HL-60/S4 treated with retinoic acid at 250 ng/mL for 4 days and 3 days (cell line): Measurements from ENCODE around the gene IDH3G.

ENCODE experiments used
- in situ Hi-C: fragments of 300-500 bp; cut with MboI; formaldehyde crosslinking; loops from 2 replicates; pipeline ENCODE4 v1.7.0; 2022; ENCODE audit warnings: low sequenced_read_pairs

IDH3G gene

DNA sequence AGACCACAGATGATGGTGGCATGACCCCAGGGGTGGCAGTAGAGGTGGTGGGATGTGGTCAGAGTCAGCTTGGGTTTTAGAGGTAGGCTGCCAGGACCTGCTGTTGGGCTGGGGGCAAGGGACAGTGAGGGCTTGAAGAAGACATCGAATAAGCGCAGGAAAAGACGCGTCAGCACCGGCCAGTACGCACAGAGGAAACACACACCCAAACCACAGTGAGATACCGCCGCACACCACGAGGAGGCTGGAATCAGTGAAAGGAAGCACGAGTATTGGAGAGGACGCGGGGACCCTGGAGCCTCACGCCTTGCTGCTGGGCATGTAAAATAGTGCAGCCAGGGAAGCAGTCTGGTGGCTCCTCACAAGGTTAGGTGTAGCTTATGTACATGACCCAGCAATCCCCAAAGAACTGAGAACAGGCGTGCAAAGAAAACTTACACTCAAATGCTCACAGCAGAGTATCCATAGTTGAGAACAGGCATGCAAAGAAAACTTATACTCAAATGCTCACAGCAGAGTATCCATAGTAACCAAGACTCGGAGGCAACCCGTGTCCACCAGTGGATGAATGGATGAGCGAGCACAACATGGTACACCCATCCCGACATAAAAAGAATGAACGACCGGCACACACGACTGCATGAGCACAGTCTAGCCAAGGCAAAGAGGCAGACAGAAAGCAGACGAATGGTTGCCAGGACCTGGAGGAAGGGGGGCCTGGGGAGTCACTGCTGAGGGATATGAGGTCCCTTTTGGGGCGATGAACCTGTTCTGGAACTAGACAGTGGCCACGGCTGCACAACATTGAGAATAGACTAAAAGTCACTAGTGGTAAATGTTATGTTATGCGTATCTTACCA lies 22.9 kb upstream of the IDH3G start:
- in situ Hi-C loops = no loop called here

DNA sequence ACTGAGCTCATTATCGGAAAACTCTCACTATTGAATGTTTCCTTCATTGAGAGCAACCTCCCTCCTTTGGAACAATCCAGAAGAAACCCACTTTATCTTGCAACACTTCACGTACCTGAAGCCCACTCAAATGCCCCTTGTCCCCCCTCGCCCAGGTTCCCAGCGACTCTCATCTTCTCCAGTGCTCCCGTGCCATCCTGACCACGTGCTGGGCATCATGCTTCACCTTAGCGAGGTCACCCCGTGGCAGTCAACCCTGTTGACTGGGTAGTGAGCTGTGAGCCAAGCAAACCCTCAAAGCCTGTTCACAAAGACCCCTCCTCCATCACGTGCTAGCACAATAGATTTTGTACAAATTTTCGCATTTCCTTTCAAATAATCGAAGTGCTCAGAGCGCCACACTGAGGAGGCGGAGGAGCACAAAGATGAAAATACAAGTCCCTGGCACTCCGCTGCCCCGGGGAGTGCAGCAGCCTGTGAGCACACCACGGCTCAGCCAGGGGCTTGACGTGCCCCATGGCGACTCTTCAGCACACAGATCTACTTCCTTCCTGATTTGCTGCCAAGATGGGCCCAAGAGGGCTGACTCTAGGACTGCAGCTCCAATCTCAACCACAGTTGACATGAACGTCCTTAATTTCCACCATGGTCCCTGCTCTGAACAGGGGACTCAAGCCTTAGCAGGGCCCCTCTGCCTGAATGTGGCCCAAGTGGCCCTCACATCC lies 20.6 kb upstream of the IDH3G start:
- in situ Hi-C loops = no loop called here

DNA sequence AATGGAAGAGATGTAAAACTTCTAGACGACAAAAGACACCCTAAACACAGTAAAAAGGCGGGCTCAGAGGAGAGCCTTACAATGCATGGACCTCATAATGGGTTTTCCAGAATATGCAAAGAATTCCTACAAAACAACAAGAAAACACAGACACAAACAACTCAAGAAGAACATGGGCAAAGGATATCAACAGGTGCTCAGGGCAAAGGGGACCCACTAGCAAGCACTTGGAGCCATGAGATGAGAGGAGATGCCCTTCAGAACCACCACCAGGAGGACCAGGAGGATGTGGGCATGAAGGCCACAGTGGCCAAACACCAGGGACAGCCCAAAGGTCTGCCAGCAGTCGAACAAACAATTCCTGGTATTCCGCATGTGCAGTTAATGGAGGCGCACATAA lies 19.0 kb upstream of the IDH3G start:
- in situ Hi-C loops = no loop called here

DNA sequence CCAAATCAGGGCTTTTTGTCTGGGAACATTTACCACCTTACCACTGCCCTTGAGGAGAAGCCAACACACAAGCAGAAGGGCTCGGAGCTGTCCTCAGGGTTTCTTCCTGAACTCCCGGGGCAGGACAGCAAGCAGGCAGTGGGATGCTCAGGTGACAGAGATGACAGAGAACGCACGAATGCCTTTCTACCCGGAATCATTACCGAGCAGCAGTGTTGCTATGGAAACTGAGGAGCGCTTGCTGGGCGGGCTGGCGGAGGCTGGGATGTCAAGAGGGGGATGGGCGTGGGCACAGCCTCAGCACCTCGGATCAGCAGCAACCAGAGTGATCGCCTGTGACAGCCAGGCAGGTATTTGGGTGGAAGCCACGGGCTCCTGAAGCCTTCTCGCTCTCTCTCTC lies 18.0 kb upstream of the IDH3G start:
- in situ Hi-C loops = no loop called here

DNA sequence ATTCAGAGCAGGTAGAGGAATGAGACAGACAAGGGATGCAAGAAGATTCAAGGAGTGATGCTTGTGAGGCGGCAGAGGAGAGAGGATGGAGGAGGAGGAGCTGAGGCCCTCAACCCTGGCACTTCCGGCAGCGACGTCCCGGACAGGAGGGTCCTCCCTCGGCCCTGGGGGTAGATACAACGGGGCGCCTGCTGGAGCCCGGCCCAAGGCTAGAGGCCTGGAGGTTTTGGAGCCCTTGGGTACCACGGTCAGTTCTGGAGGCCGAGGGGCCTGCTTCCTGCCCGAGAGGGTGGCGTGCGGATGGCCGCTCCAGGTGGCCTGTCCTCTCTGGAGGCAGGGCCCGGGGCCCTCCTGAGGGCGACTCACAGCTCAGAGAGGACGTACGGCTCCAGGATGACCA lies 13.8 kb upstream of the IDH3G start:
- in situ Hi-C loops = no loop called here

DNA sequence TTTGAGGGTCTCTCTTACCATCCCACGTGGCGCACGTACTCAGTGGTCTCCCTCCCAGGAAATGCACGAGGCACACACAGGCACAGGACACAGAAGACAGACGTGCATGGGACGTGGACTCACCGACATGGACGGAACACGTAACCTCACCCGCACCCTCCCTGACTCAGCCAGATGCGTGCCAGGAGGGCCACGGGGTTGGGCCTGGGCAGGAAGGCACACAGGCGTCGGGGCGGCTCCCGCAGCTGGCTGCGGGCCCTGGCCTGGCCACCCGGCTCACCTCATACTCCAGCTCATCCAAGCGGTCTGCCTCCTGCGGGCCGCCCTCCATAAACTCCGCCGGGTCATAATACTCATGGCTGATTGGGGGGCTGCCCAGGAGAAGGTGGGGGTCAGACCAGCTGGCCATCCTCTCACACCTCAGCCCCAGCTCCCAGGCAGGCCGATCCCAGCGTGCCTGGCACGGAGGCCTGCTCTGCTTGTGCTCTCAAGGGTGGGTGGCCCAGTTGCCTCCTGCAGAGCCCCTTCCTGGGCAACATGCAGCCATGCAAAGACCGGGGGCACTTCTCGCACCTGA lies 12.9 kb upstream of the IDH3G start:
- in situ Hi-C loops = no loop called here

DNA sequence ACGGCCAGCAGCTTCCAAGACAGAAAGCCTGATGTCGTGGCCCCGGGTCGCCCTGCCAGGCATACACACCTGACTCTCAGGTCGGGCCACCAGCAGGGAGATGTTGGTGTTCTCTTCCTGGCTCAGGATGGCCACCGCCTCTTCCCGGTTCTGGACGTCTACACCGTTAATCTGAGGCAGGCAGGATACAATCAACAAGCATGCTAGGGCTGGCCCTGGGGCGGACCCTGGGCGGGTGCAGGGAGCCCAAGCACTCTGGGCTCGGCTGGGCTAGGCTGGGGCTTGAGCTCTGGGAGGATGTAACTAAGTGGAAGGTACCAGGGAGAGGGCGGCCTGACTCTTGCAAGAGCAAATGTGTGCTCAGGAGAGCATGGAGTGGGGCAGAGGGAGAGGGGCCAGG lies 11.3 kb upstream of the IDH3G start:
- in situ Hi-C loops = no loop called here

DNA sequence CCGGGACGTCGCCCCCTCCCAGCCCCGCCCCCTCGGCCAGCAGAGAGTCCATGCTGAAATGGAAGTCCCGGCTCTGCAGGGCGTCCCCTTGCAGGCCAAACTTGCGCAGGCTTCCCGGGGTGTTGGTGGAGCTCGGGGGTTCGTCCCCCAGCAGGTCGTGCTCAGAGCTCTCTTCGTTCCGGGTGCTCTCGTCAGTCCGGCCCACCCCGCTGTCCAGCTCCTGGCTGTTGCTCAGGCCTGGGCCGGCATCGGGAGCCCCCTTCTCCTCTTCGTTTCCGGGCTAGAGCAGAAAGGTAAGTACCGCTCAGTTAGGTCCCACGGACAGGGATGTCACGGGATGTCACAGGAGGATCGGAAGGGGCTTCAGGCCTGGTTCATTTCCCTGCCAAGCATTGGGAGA lies 10.4 kb upstream of the IDH3G start:
- in situ Hi-C loops = no loop called here

DNA sequence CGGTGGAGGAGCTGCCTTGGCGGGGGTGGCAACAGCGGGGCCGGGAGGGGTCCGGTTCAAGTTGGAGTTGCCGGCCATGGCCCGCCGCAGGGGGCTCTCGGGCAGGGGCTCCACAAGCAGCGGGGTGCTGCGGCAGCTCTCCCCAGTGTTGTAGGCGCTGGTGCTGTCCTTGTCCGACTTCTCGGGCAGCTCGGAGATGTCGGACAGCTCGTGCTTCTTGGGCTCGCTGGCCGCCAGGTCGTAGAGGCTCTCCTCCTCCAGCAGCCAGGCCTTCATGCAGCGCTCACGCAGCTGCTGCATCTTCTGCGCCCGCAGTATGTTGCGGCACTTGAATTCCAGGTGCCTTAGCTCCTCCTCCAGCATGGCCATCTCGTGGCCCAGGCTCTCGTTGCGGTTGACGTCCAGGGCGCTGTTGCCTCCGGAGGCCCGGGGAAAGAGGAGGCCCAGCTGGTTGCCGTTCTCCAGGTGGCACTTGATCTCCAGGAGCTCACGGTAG lies 10.0 kb upstream of the IDH3G start:
- in situ Hi-C loops = no loop called here

DNA sequence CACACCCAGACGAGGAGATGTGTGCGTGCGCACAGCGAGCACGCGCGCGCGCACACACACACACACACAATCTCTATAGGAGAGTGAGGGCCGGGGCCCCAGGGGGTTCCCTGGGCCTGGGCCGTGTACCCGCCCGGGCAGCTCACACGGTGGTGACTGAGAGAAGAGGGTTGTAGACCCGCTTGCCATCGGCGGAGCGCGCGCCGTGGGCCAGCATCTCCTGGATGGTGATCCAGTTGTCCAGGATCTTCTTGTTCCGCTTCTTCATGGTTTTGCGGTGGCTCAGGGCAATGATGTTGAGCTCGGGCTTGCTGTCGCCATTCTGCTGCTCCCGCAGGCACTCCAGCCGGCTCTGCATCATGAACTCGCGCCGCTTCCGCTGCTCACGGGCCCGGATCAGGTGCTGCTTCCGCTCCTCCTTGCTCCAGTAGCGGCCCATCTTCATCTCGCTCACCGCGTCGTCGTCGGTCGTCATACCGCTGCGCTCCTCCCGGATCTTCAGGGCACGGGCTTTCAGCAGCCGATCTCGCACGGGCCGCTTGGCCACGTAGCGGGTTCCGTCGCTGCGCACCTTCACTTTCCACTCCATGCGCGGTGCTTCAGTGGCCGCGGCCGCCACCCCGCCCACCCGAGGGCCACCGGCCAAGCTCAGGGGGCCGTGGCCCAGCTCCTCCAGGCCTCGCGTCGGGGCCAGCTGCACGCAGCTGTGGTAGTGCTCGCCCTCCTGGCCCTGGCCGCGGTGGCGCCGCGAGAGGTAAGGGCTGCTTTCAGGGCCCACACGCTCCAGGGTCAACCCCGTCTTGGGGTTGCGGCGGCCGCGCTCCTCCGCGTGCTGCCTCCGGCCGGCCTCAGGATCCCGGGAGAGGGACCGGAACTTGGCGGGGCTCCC lies 9.3 kb upstream of the IDH3G start:
- in situ Hi-C loops = no loop called here

DNA sequence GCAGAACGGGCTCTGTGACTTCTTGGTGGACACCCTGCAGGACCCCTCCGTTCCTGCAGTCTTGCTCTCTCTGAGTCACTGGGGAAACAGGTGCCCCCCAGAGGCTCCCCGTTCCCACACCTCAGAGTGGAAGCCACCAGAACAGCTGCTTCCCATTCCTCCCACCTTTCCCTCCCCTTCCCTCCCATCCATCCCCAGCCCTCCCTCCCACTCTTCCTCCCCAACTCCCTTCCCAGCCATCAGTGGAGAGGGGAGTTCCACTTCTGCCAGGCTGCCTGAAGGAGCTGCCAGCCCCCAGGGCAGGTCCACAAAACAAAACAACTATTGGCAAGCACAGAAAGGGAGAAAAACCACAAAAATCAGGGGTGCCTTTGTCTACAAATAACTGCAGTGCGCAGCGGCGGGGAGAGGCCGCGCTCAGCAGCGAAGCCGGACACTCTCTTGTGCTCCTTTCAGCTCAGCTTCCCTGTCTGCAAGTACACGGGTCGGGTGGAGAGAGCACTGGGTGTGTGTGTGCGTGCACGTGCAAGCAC lies 8.4 kb upstream of the IDH3G start:
- in situ Hi-C loops = no loop called here

DNA sequence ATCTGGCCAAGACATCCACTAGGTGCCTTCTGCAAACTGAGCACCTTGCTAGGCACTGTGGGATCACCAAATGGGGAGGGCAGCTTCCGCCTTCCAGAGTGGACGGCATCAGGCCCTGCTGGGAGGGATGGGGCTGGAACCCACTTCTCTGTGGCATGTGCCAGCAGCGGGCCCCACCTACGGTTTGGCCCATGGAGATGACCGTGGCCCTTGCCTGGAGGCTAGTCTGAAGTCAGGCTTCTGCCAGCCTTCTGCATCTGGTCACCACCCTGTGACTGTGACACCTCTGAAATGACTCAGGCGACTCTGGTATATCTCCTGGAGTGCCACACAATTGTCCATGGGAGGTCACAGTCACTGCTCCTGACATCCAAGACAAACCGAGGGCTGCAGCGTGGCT lies 7.5 kb upstream of the IDH3G start:
- in situ Hi-C loops = no loop called here

DNA sequence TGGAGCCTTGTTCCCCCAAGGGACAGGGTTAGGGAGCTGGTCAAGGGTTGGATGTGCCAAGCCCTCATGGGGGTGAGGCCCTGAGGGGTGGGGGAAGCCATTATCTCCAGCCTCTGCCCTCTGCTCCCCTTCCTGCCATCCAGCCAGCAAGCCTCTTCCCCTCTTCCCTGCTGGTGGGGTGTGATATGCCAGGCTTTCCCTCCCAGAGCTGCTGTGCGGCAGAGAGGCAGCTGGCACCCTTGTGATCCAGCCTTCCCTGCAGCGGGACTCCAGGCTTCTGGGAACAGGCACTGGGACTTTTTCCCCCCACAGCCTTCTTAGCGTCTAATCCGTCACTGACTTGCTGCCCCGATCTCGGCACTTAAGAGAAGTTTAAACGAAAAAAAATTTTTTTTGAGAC lies 6.6 kb upstream of the IDH3G start:
- in situ Hi-C loops = no loop called here

DNA sequence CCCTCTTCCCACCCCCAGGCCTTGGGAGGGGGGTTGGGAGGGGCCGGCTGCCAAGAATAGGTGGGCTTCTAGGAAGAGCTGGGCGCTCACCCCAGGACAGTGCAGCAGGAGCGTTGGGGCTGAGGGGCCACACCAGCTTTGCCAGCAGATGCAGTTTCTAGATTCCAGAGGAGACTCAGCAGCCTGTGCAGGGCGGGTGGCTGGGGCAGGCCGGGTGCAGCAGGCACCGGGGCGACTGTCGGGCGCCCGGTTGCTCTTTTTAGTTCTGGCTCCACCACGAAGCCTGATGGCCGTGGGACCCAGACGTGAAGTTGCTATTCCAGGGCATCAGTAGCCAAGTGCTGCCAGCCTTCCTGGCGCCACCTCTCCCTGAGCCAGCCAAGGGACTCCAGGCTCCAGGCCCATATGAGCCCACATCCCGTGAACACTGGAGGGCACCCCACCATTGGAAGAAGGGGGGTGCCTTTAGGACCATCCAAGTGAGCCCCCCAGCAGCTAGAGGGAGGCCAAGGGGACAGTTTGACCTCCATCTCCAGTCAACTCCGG lies 6.1 kb upstream of the IDH3G start:
- in situ Hi-C loops = no loop called here

DNA sequence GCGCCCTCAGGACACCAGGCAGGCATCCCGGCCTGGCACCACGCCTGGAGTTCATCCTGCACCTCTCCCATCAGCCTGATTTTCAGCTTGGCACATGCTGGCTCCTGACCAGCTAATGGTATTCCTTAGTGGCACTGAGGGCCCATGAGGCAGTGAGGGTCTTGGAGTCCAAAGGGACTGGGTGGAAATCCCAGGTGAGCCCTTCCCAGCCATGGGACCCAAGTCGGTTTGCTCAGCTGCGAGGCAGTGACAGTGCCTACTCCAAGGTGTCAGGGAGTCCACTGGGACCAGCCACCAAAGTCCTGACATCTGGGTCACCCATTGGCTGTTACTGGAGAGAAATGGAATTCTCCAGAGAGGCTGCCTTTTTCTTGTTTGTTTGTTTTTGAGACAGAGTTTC lies 5.2 kb upstream of the IDH3G start:
- in situ Hi-C loops = no loop called here

DNA sequence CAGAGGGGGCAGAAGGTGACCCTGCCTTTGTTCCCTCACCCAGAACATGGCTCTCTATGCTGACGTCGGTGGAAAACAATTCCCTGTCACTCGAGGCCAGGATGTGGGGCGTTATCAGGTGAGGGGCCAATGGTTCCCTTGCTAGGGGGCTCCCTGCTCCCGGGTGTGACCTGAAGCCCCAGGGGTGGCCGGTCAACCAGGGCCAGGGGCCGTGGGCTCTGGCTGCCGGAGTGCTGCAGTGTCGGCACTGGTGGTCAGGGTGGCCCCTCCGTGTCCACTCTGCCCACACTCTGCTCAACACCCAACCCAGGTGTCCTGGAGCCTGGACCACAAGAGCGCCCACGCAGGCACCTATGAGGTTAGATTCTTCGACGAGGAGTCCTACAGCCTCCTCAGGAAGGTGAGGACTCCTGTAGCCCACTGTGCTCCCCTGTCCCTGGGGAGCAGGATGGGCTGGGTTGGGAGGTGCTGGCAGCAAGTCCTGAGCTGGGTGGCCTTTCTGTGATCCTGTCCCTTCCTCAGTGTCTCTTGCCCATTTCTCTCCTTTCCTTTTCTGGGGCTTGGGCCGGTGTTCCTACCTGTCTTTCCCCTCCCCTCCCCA lies 3.3 kb upstream of the IDH3G start:
- in situ Hi-C loops = no loop called here

DNA sequence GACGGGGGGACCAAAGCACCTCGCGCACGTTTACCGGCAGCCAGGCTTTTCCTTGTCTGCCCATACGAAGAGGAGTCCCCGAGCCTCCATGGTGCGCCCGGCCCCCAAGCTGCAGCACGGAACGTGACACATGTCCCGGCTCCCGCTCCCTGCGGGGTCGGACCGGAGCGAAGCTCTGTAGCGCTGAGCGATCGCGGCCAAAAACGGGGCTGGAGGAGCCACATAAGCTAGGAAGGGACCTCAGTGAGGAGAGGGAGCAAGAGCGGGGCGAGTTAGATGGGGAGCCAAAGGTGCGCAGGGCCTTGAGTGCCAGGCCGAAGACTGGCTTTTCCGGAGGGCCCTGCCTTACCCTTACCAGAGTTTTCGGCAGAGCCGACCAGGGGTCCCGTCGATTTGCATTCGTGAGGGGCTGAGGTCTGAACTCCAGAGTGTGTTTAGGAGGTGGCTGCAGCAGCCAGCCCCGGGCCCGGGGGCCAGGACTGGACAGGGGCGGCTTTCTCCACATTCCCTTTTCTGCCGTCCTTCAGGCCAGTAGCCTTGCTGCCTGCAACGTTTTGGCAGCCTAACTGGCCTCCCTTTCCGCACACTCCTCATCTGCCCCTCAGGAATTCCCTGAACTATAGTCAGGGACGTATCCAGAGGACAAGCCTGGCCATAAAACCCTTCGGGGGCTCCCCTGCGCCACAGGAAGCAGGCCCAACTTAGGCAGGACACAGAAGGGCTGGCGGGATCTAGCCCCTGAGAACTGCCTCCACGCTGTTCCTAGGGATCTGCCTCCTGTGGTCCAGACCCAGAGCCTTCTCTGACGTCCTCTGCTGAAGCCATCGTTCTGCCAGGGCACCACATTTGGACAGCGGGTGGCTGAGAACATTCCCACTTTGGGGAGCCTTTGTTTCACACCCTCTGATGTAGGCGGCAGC lies 982 bp upstream of the IDH3G start:
- in situ Hi-C loops = no loop called here

DNA sequence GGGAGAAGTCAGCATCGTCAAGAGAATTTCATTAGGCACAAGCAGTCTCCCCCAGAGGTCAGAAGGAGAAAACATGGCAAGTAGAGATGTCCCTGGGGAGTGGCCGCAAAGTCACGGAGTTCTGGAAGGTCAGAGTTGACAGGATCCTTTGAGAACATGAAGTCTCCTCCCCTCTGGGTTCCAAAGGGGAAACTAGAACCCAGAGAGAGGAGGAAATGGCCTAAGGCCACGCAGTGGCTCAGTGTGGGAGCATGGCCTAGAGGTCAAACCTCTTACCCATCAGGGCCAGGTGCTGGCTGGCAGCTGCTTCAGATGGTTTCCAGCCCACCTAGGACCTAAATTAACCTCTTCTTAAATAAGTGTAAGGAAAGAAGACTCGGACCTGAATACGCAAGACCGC lies 884 bp downstream of the IDH3G start:
- in situ Hi-C loops = no loop called here

DNA sequence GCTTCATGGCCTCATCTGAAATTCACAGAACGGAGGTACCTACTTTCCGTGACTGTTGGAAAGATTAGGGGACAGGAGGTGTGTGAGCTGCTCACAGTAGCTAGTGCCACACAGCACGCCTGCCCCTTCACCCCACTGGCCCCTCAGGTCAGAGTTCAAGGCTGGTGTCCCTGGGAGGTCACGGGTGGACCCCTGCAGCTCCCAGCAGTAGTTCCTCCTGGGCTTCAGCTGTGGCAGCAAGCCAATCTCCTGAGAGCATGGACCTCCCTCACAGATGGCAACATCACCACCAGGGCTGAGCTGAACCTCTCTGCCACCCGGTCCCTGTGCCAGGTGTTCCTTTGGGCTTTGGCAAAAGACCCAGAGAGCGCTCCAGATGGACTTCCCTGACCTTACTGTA lies 1.8 kb downstream of the IDH3G start:
- in situ Hi-C loops = no loop called here
